Liver (tissue), 9 donors: ENCODE measurements around the gene KMT2B. TPM values are rescaled to one million over a fixed set of nuclear protein-coding genes. Genes with fewer than 3 reads are reported as not detected.

Experiments
- DNase-seq: peaks from one replicate; pipeline ENCODE4 v3.0.0-alpha.2; 2017; ENCODE audit warnings: low spot score
- H3K27ac ChIP-seq, 2 donors: one replicate each; pipeline ENCODE4 v1.7.0; 2013; ENCODE audit warnings: inconsistent platforms in 2 of 2, low read length in 2 of 2, control low read depth in 1 of 2, low read depth in 1 of 2, mild to moderate bottlenecking in 1 of 2
- H3K27me3 ChIP-seq, 4 donors: one replicate each; pipeline versions ENCODE4 v1.6.1 to v1.7.0; 2013; ENCODE audit warnings: low read length in 3 of 4, inconsistent platforms in 1 of 4, mild to moderate bottlenecking in 1 of 4, moderate library complexity in 1 of 4; ENCODE audit not compliant: control insufficient read depth in 4 of 4, insufficient read depth in 4 of 4
- H3K36me3 ChIP-seq, 4 donors: one replicate each; pipeline versions ENCODE4 v1.6.1 to v1.7.0; 2013; ENCODE audit warnings: low read length in 3 of 4, mild to moderate bottlenecking in 3 of 4, low read depth in 1 of 4, moderate library complexity in 1 of 4; ENCODE audit not compliant: control insufficient read depth in 4 of 4, insufficient read depth in 3 of 4
- H3K4me1 ChIP-seq, 4 donors: one replicate each; pipeline versions ENCODE4 v1.6.1 to v1.7.0; 2013; ENCODE audit warnings: low read length in 3 of 4, mild to moderate bottlenecking in 3 of 4, moderate library complexity in 1 of 4; ENCODE audit not compliant: control insufficient read depth in 4 of 4, insufficient read depth in 4 of 4
- H3K4me3 ChIP-seq, 3 donors: one replicate each; pipeline versions ENCODE4 v1.6.1 to v1.7.0; 2013; ENCODE audit warnings: low read length in 3 of 3, control low read depth in 1 of 3, low read depth in 1 of 3, mild to moderate bottlenecking in 1 of 3
- H3K9ac ChIP-seq, 2 donors: one replicate each; pipeline ENCODE4 v1.7.0; 2013; ENCODE audit warnings: low read length in 2 of 2, mild to moderate bottlenecking in 2 of 2, moderate library complexity in 2 of 2, control low read depth in 1 of 2, low read depth in 1 of 2
- H3K9me3 ChIP-seq, 4 donors: one replicate each; pipeline versions ENCODE4 v1.6.1 to v1.7.0; 2013; ENCODE audit warnings: low read length in 3 of 4; ENCODE audit not compliant: control insufficient read depth in 4 of 4
- CTCF ChIP-seq: fragments of 150-350 bp; IDR thresholded peaks from 2 replicates; pipeline ENCODE4 v1.5.1; 2017; ENCODE audit warnings: improper control_type of control experiment, low read depth, low read length; ENCODE audit not compliant: missing input control
- EGR1 ChIP-seq, 2 donors: IDR thresholded peaks; 2 replicates each; pipeline ENCODE4 v1.6.1; 2016 to 2018; ENCODE audit warnings: antibody characterized with exemption in 2 of 2, low read depth in 2 of 2
- FOXA1 ChIP-seq: IDR thresholded peaks from 2 replicates; pipeline ENCODE4 v1.6.1; 2016; ENCODE audit warnings: antibody characterized with exemption
- FOXA2 ChIP-seq: IDR thresholded peaks from 2 replicates; pipeline ENCODE4 v1.6.1; 2016; ENCODE audit warnings: antibody characterized with exemption
- HNF4A ChIP-seq, 2 donors: conservative IDR thresholded peaks; 2 replicates each; pipeline ENCODE4 v1.6.1; 2016; ENCODE audit warnings: antibody characterized with exemption in 2 of 2, mild to moderate bottlenecking in 2 of 2
- HNF4G ChIP-seq: IDR thresholded peaks from 2 replicates; pipeline ENCODE4 v1.6.1; 2016; ENCODE audit warnings: antibody characterized with exemption
- MAX ChIP-seq: IDR thresholded peaks from 2 replicates; pipeline ENCODE4 v1.6.1; 2016; ENCODE audit warnings: antibody characterized with exemption
- NR2F2 ChIP-seq: IDR thresholded peaks from 2 replicates; pipeline ENCODE4 v1.6.1; 2016; ENCODE audit warnings: antibody characterized with exemption
- RAD21 ChIP-seq, 2 donors: IDR thresholded peaks; 2 replicates each; pipeline ENCODE4 v1.6.1; 2016; ENCODE audit warnings: antibody characterized with exemption in 2 of 2, mild to moderate bottlenecking in 2 of 2
- SP1 ChIP-seq: IDR thresholded peaks from 2 replicates; pipeline ENCODE4 v1.6.1; 2018; ENCODE audit warnings: antibody characterized with exemption, mild to moderate bottlenecking
- TAF1 ChIP-seq: conservative IDR thresholded peaks from 2 replicates; pipeline ENCODE4 v1.6.1; 2016; ENCODE audit warnings: antibody characterized with exemption, mild to moderate bottlenecking
- YY1 ChIP-seq: IDR thresholded peaks from 2 replicates; pipeline ENCODE4 v1.6.1; 2016; ENCODE audit warnings: antibody characterized with exemption, mild to moderate bottlenecking
- WGBS: extraction: QIAGEN DNeasy Blood & Tissue Kit; methylation state at CpG from one replicate; pipeline ENCODE4 v1.1.7; 2013; 5-methylcytosine and 5-hydroxymethylcytosine counted together
- polyA plus RNA-seq, 2 donors: library from polyadenylated mRNA; stranded (reverse) in 1 of 2; unstranded in 1 of 2; fragments of 200-250 nt in 1 of 2; fragments of >200 nt in 1 of 2; fragmentation: Nextera tagmentation in 1 of 2; extraction: Ambion mirVana in 1 of 2; gene quantifications; one replicate each; pipeline versions ENCODE4 v1.2.1 to v1.2.3, GENCODE V29; 2013 to 2015
- total RNA-seq, 2 donors: library from RNA; depleted of rRNA; stranded (reverse); fragments of >200 nt; gene quantifications; one replicate each; pipeline ENCODE4 v1.2.3, GENCODE V29; 2014
- TF ChIP-seq, protein P1 (sequence below): IDR thresholded peaks from 2 replicates; pipeline ENCODE4 v1.6.1; 2016; ENCODE audit warnings: antibody characterized with exemption
- TF ChIP-seq, protein P2 (sequence below): IDR thresholded peaks from 2 replicates; pipeline ENCODE4 v1.6.1; 2016; ENCODE audit warnings: antibody characterized with exemption
- TF ChIP-seq, protein P3 (sequence below): IDR thresholded peaks from 2 replicates; pipeline ENCODE4 v1.6.1; 2016; ENCODE audit warnings: antibody characterized with exemption, mild to moderate bottlenecking
- donor health status: healthy.
- donor health status: healthy.
- donor health status: healthy.
- donor health status: healthy.
- donor health status: healthy.

Gene KMT2B
- total and polyA plus RNA-seq, 4 donors = 3.7 to 12.1 (median 8.3) TPM

DNA sequence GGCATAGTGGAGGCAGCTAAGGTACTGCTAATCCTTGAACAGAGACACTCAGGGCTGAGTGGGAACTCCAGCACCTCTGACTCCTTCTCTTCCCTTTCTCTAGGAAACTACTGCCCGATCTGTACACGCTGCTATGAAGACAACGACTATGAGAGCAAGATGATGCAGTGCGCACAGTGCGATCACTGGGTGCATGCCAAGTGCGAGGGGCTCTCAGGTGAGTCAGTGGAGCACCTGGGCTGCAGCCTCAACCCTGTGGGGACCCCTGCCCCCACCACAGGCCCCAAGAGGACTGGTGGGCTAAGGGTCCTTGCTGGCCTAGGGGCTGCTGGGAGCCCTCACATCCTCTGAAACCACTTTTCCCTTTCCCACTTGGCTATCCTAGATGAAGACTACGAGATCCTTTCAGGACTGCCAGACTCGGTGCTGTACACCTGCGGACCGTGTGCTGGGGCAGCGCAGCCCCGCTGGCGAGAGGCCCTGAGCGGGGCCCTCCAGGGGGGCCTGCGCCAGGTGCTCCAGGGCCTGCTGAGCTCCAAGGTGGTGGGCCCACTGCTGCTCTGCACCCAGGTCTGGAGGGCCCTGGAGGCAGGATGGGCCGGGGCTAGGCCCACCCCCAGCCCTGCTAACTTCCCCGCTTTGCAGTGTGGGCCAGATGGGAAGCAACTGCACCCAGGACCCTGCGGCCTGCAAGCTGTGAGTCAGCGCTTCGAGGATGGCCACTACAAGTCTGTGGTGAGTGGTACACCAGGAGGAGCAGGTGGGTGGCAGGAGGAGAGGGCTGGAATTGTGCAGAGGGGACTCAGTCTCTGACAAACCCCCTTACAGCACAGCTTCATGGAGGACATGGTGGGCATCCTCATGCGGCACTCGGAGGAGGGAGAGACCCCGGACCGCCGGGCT lies 9.5 kb downstream of the KMT2B start:
- WGBS = 97% methylated on average over 25 of the region's 25 CpGs
- no peak for DNase-seq
- no peaks in the 10 kb centered on the region for H3K4me1 ChIP-seq

DNA sequence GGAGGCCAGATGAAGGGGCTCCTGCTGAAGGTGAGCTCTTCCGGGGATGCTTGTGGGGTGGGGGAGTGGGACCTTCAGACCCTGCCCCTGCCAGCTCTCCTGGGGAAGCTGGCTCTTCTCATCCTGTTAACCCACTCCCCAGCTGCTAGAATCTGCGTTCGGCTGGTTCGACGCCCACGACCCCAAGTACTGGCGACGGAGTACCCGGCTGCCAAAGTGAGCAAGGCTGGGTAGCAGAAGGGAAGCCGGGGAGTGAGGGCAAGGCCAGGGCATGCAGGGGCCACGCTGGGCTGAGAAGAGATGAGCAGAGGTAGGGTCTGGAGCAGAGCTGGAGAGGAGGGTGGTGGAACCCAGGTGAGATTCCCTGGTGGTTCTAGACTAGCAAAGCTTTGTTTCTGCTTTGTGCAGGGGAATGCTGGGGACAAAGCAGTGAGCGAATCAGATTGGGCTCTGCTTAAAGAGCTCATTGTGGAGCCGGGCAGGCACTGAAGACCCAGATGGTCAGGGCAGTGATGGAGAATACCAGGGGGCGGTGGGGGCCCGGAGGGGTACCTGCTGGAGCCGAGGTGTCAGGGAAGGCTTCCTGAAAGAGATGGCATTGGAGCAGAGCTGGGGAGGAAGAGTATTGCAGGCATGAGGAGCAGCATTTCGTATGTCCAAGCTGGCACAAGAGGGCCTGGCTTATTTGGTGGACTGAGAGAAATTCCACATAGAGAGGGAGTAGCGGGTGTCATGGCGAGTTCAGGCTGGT lies 10.3 kb downstream of the KMT2B start:
- Histone ChIP-seq H3K27ac (no peak overlapping the region), H3K9me3 (no peaks in the 10 kb centered on the region), H3K27me3 (no peaks in the 10 kb centered on the region), H3K4me1 (no peaks in the 10 kb centered on the region), H3K4me3 (no peak overlapping the region), H3K36me3 (peaks cover 61 to 96% (median 74%) of the 10 kb centered on the region in 4 donors), H3K9ac (no peak overlapping the region)
- DNase-seq = no peak
- TF ChIP-seq MAX (no peak), FOXA1 (no peak), FOXA2 (no peak), NR2F2 (no peak), CTCF (no peak), SP1 (no peak), EGR1 (IDR thresholded peaks at IDR 0.05; ENCODE audit: low read depth in 2 of 2) (no peak), TAF1 (no peak), HNF4A (conservative IDR thresholded peaks at IDR 0.05) (no peak), RAD21 (IDR thresholded peaks at IDR 0.05) (no peak), YY1 (no peak), HNF4G (no peak)
- TF ChIP-seq, protein P1, sequence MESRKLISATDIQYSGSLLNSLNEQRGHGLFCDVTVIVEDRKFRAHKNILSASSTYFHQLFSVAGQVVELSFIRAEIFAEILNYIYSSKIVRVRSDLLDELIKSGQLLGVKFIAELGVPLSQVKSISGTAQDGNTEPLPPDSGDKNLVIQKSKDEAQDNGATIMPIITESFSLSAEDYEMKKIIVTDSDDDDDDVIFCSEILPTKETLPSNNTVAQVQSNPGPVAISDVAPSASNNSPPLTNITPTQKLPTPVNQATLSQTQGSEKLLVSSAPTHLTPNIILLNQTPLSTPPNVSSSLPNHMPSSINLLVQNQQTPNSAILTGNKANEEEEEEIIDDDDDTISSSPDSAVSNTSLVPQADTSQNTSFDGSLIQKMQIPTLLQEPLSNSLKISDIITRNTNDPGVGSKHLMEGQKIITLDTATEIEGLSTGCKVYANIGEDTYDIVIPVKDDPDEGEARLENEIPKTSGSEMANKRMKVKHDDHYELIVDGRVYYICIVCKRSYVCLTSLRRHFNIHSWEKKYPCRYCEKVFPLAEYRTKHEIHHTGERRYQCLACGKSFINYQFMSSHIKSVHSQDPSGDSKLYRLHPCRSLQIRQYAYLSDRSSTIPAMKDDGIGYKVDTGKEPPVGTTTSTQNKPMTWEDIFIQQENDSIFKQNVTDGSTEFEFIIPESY = no peak
- TF ChIP-seq, protein P2, sequence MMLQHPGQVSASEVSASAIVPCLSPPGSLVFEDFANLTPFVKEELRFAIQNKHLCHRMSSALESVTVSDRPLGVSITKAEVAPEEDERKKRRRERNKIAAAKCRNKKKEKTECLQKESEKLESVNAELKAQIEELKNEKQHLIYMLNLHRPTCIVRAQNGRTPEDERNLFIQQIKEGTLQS = no peak
- TF ChIP-seq, protein P3, sequence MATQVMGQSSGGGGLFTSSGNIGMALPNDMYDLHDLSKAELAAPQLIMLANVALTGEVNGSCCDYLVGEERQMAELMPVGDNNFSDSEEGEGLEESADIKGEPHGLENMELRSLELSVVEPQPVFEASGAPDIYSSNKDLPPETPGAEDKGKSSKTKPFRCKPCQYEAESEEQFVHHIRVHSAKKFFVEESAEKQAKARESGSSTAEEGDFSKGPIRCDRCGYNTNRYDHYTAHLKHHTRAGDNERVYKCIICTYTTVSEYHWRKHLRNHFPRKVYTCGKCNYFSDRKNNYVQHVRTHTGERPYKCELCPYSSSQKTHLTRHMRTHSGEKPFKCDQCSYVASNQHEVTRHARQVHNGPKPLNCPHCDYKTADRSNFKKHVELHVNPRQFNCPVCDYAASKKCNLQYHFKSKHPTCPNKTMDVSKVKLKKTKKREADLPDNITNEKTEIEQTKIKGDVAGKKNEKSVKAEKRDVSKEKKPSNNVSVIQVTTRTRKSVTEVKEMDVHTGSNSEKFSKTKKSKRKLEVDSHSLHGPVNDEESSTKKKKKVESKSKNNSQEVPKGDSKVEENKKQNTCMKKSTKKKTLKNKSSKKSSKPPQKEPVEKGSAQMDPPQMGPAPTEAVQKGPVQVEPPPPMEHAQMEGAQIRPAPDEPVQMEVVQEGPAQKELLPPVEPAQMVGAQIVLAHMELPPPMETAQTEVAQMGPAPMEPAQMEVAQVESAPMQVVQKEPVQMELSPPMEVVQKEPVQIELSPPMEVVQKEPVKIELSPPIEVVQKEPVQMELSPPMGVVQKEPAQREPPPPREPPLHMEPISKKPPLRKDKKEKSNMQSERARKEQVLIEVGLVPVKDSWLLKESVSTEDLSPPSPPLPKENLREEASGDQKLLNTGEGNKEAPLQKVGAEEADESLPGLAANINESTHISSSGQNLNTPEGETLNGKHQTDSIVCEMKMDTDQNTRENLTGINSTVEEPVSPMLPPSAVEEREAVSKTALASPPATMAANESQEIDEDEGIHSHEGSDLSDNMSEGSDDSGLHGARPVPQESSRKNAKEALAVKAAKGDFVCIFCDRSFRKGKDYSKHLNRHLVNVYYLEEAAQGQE = no peak
- WGBS = 95% methylated on average over 19 of the region's 19 CpGs

More for the DNA sequence above, 9.5 kb downstream of the KMT2B start:
- no peak for TF ChIP-seq TAF1
- H3K27me3 ChIP-seq = no peaks in the 10 kb centered on the region
- no peak overlapping the region for H3K4me3 ChIP-seq
- no peak overlapping the region for H3K9ac ChIP-seq
- no peak overlapping the region for H3K27ac ChIP-seq
- peaks cover 68 to 97% (median 81%) of the 10 kb centered on the region in 4 donors for H3K36me3 ChIP-seq
- H3K9me3 ChIP-seq = no peaks in the 10 kb centered on the region
